ENCODE results near the gene CYTH4. TPM values are rescaled to one million over a fixed set of nuclear protein-coding genes. Genes with fewer than 3 reads are reported as not detected.
A peak's percentile ranks its signal among the peaks of the same experiment; 100 is the strongest.
"Not testable (repeated sequence)": the region's sequence is repeated elsewhere in the genome, so short reads cannot be mapped to it uniquely, and the experiment has no call there.

Gene CYTH4
- total and polyA plus RNA-seq, 2 experiments from 2014 or later = not detected

DNA sequence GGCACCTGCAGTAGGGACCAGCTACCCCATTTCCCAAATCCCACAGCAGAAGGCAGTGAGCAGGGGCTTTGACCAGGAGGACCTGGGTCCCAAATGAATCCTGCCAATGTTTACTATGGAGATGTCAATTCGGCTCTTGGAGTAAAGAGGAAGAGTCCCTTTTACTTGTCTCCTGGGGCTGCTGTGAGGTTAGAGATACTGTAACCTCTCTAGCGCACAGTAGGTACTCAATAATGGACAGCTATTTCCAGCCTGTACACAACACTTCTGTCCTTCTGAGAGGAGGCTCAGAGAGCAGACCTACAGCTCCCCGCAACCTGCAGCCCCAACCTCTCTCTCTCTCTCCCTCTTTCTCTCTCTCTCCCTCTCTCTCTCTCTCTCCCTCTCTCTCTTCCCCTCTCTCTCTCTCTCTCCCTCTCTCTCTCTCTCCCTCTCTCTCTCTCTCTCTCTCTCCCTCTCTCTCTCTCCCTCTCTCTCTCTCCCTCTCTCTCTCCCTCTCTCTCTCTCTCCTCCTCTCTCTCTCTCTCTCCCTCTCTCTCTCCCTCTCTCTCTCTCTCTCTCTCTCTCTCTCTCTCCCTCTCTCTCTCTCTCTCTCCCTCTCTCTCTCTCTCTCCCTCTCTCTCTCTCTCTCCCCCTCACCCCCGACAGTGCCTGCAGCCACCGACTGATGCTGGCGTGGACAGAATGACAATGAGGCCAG is 46.4 kb downstream of the CYTH4 start:
- H3K27ac ChIP-seq (ENCODE audit: low read depth); H2AFZ ChIP-seq; H3K4me2 ChIP-seq; H3K36me3 Mint-ChIP-seq (ENCODE audit: low read depth); H4K20me1 ChIP-seq (replicated peaks; ENCODE audit: insufficient read depth); DNase-seq (ENCODE audit: low spot score); H3K79me2 ChIP-seq (replicated peaks; ENCODE audit: insufficient read depth); H3K4me3 Mint-ChIP-seq; H3K27ac Mint-ChIP-seq; H3K9me2 ChIP-seq (ENCODE audit: insufficient read depth); ATAC-seq; H3K9me3 Mint-ChIP-seq; H3K4me3 ChIP-seq; H3F3A ChIP-seq (replicated peaks; ENCODE audit: low read depth); H3K36me3 ChIP-seq (ENCODE audit: insufficient read depth): not testable (repeated sequence)
- peaks cover 25% of the 10 kb centered on the region for H3K4me1 ChIP-seq (ENCODE audit: insufficient read depth)
- peaks cover 39% of the 10 kb centered on the region for H3K27me3 ChIP-seq (ENCODE audit: insufficient read depth)
- H3K27me3 Mint-ChIP-seq (ENCODE audit: insufficient read depth, low read depth, poor library complexity) = peaks cover 55% of the 10 kb centered on the region
- peaks cover 30% of the 10 kb centered on the region for H3K4me1 Mint-ChIP-seq

DNA sequence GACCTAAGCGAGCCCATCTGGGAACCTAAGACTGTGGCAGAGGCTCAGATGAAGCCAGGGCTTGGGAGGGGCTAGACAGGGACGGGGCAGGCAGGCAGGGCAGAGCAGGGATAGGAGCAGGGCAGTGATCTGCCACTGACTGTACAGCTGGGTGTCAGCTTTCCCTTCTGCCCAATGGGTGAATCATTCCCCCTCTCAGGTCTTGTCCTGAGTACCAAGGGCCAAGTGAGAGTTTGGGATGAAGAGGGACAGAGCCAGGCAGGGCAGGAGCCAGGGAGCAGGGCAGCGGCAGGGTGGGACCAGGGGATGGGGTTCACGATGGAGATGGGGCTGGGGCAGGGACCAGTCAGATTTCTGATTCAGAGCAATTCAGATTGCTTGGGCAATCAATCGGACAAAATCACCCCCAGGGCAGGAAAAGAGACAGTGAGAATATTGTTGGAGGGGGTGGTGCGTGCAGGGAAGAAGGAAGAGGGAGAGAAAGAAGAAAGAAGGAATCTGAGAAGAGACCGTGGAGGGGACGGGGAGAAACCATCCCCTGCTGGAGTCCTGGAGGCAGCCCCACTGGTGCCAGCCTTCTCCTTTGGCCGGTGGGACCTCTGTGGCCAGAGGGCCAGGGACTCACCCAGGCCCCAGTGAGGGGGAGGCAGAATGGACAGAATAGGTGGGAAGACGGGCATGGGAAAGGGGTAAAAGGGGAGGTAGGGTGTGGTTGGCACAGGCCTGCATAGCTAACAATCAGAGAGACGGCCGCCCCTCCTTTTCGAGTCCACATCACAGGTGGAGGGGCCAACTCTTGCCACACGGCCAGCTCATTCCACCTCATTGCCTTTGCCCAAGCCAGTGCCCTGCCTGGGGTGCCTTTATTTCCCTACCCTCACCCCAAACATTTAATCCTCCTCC is 47.2 kb downstream of the CYTH4 start:
- H3K27ac Mint-ChIP-seq = no peak overlapping the region
- ATAC-seq = peak; percentile 8
- no peaks in the 10 kb centered on the region for H4K20me1 ChIP-seq (replicated peaks; ENCODE audit: insufficient read depth)
- H3F3A ChIP-seq (replicated peaks; ENCODE audit: low read depth) = no peaks in the 10 kb centered on the region
- no peak overlapping the region for H2AFZ ChIP-seq
- peaks cover 22% of the 10 kb centered on the region; the same call in 1 of the 2 replicates for H3K4me1 ChIP-seq (ENCODE audit: insufficient read depth)
- peaks cover 55% of the 10 kb centered on the region for H3K27me3 Mint-ChIP-seq (ENCODE audit: insufficient read depth, low read depth, poor library complexity)
- H3K4me3 ChIP-seq = no peak overlapping the region
- H3K4me3 Mint-ChIP-seq = no peak overlapping the region
- H3K36me3 Mint-ChIP-seq (ENCODE audit: low read depth) = no peaks in the 10 kb centered on the region
- no peak for DNase-seq (ENCODE audit: low spot score)
- no peaks in the 10 kb centered on the region for H3K36me3 ChIP-seq (ENCODE audit: insufficient read depth)
- no peak overlapping the region for H3K4me2 ChIP-seq
- peaks cover 39% of the 10 kb centered on the region for H3K27me3 ChIP-seq (ENCODE audit: insufficient read depth)
- H3K9me3 Mint-ChIP-seq = no peaks in the 10 kb centered on the region
- H3K79me2 ChIP-seq (replicated peaks; ENCODE audit: insufficient read depth) = no peaks in the 10 kb centered on the region
- H3K27ac ChIP-seq (ENCODE audit: low read depth) = no peak overlapping the region
- H3K9me2 ChIP-seq (ENCODE audit: insufficient read depth) = no peaks in the 10 kb centered on the region
- peaks cover 22% of the 10 kb centered on the region for H3K4me1 Mint-ChIP-seq
- TF ChIP-seq EZH2phosphoT487 (IDR thresholded peaks at IDR 0.05; ENCODE audit: unreplicated experiment) = no peak
- no peak for TF ChIP-seq EZH2 (IDR thresholded peaks at IDR 0.05; ENCODE audit: low read depth, unreplicated experiment)
- TF ChIP-seq, protein P1, sequence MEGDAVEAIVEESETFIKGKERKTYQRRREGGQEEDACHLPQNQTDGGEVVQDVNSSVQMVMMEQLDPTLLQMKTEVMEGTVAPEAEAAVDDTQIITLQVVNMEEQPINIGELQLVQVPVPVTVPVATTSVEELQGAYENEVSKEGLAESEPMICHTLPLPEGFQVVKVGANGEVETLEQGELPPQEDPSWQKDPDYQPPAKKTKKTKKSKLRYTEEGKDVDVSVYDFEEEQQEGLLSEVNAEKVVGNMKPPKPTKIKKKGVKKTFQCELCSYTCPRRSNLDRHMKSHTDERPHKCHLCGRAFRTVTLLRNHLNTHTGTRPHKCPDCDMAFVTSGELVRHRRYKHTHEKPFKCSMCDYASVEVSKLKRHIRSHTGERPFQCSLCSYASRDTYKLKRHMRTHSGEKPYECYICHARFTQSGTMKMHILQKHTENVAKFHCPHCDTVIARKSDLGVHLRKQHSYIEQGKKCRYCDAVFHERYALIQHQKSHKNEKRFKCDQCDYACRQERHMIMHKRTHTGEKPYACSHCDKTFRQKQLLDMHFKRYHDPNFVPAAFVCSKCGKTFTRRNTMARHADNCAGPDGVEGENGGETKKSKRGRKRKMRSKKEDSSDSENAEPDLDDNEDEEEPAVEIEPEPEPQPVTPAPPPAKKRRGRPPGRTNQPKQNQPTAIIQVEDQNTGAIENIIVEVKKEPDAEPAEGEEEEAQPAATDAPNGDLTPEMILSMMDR (conservative IDR thresholded peaks at IDR 0.05; ENCODE audit: low read depth in 2 of 2) = no peak
- no peak for TF ChIP-seq POLR2AphosphoS5 (IDR thresholded peaks at IDR 0.05; ENCODE audit: low read depth)
- no peak for TF ChIP-seq ZNF114 (CRISPR knock-in tag; IDR thresholded peaks at IDR 0.05)
- TF ChIP-seq NANOG (IDR thresholded peaks at IDR 0.05; ENCODE audit: borderline replicate concordance) = no peak
- TF ChIP-seq STAT1 (IDR thresholded peaks at IDR 0.05; ENCODE audit: unreplicated experiment) = no peak
- no peak for TF ChIP-seq CREB1 (CRISPR knock-in tag; IDR thresholded peaks at IDR 0.05; ENCODE audit: low read depth)
- TF ChIP-seq JUNB (IDR thresholded peaks at IDR 0.05; ENCODE audit: unreplicated experiment) = no peak
- TF ChIP-seq ETS1 (IDR thresholded peaks at IDR 0.05) = no peak
- TF ChIP-seq REST (IDR thresholded peaks at IDR 0.05; ENCODE audit: unreplicated experiment) = no peak
- no peak for TF ChIP-seq ZNF331 (CRISPR knock-in tag; IDR thresholded peaks at IDR 0.05; ENCODE audit: low read depth)

Measured in GM23338 (cell line).